Stimulated activated CD8-positive, alpha-beta memory T cell treated with anti-CD3 and anti-CD28 coated beads, Interleukin-15, amount 100 ng/mL, for 48 hours (primary cell): Measurements from ENCODE around the gene ECD.

ENCODE experiments used
- DNase-seq, 2 donors: peaks; one replicate each; pipeline ENCODE4 v3.0.0-alpha.2; 2020; ENCODE audit warnings: low read depth in 2 of 2

The ECD gene

DNA sequence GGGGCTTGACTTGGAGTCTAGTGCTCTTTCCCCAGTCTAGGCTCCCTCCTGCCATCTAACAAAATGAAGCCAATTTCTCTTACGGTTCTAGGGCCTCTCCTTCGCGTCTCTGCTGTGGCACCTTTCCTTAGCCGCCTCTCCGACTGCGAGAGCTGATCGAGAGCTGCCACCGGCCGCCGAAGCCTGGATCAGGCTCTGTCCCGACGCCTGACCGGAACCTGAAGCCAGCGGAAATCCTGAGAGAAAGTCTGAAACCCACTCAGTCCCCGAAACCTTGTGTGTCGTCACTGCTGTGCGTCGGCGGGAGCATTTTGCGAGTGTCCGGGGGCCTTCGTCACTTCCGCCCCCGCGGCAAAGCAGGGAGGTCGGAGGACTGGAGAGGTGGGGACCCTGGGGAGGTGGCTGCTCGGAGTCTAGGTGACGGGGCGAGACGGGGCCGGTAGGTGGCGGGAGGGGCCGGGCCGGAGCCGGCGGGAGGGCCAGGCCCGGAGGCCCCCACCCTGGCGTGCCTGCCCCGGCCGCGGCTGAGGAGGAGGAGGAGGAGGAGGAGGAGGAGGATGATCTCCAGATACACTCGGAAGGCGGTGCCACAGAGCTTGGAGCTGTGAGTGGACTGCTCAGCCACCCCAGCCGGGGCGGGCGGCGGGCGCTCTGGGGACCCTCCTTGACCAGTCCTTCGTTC is at the start of gene ECD, which contains the start of gene FAM149B1:
Gene ECD, minus strand, starts transcription at position 226 of the 682 bp plus-strand sequence. CDS start 4,071 bp downstream, outside the sequence.
Gene FAM149B1, plus strand, starts transcription at position 337 of the 682 bp plus-strand sequence. Its CDS starts 221 bp downstream, at position 558.
- DNase-seq: peak; percentile 90 to 91

DNA sequence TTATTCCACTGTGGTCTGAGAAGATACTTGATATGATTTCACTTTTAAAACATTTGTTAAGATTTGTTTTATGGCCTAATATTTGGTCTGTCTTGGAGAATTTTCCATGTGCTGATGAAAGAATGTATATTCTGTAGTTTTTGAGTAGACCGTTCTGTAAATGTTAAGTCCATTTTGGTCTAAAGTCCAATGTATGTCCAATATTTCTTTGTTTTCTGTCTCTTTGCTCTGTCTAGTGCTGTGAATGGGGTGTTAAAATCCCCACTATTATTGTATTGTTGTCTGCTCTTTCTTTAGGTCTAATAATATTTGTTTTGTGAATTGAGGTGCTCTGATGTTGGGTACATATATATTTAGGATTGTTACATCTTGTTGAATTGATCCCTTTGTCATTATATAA is 47.9 kb upstream of the ECD start:
- DNase-seq: no peak

DNA sequence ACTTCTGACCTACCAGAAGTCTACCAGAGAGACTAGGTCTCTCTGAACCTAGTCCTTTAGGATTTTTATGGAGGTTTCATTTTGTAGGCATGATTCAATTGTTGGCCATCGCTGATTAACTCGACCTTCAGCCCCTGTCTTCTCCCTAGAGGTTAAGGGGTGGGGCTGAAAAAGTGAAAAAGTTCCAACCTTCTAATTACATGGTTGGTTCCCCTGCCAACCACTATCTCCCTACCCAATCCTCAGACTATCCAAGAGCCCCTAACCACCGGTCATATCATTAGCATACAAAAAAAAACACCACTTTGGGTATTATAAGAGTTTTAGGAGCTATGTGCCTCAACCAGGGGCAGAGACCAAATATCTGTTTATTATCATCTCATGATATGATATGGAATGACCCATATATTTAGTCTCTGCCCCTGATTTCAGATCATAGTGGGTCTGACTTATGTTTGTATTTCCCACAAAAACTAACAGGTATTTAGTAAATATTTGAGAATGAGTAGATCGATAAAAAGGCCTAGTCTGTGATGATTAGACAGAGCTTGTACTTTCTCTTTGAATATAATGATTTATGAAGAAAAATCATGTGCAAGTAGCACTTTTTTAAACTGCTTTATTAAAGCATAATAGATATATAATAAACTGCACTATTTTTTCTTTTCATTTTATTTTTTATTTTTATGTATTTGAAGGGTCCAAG is 43.5 kb upstream of the ECD start:
- no peak for DNase-seq

DNA sequence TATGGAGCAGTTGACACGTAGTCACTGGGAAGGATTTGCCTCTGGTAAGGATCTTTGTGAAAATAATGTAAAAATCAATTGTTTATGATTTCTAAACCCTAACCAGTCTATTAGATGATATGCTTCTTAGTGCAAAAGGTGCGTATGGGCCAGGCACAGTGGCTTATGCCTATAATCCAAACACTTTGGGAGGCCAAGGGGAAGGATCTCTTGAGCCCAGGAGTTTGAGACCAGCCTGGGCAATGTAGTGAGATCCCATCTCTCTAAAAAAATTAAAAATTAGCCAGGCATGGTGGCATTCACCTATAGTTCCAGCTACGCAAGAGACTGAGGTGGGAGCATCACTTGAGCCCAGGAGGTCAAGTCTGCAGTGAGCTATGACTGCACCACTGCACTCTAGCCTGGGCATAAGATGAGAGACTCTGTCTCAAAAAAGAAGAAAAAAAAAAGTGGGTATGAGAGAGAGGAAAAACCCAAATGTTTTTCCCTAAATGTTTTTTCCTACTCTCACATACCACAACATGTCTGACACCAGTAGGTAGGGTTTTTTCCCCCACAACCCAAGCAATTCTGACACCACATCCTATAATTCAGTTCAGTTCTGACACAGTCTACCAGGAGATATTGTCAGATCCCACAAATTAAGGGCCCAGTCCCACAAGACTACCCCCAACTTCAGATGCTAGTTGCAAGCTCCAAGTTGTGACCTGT is 42.7 kb upstream of the ECD start:
- DNase-seq: no peak

DNA sequence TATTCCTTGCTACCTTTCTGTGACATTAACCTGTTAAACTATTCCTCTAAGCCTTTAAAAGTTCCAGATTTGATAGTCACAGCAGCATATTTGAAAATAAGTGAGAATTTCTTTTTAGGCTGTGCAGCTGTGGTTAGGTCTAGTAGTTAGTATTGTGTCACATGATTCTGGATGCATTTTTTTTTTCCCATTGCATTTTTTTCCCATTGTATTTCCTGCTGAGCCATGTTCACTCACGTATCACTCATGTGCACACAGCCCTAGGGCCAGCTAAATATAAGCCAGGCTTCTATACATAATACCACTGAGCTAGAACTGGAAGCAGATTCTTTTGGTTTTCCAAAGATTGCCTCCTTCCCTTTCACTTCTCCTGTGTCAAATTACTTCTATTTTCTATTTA is 41.9 kb upstream of the ECD start:
- DNase-seq: no peak

DNA sequence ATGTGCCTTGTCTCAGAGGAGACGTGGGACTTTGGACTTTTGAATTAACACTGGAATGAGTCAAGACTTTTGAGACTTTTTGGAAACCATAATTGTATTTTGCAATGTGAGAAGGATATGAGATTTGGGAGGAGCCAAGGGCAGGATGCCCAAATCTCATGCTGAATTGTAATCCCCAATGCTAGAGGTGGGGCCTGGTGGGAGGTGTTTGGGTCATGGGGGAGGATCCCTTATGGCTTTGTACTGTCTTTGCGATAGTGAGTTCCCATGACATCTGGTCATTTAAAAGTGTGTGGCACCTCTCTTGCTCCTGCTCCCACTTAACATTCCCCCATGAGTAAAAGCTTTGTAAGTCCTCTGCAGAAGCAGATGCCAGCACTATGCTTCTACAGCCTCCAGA is 40.1 kb upstream of the ECD start:
- no peak for DNase-seq

DNA sequence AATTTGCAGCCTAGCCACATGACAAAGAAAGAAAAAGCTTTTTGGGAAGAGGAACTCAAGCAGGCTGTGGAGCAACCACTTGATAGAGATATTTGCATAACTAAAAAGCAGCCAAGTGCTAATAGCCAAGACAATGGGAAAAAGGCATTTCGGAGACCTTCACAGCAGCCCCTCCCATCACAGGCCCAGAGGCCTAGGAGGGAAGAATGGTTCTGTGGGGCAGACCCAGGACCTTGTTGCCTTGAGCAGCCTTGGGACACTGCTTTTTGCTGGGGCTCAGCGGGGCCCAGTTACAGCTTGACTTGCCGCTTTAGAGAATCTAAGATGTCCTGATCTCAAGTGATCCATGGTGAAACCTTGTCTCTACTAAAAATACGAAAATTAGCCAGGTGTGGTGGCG is 38.6 kb upstream of the ECD start:
- DNase-seq: no peak

DNA sequence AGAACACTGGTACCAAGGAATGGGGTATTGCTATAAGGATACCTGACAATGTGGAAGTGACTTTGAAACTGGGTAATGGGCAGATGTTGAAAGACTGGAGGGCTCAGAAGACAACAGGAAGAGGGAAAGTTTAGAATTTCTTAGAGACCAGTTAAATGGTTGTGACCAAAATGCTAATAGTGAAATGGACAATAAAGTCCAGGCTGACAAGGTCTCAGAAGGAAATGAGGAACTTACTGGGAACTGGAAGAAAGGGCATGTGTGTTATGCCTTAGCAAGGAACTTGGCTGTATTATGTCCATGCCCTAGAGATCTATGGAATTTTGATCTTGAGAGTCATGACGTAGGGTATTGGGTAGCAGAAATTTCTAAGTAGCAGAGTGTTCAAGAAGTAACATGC is 38.1 kb upstream of the ECD start:
- DNase-seq: no peak

DNA sequence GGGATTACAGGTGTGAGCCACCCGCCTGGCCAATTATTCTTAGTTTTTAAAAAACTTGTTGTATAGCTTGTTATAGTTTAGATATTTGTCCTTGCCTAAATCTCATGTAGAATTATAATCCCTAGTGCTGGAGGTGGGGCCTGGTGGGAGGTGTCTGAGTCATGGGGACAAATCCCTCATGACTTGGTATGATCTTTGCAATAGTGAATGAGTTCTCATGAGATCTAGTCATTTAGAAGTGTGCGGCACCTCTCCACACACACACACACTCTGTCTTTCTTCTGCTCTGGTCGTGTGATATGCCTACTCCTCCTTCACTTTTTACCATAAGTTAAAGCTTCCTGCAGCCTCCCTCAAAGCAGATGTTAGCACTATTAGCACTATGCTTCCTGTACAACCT is 37.3 kb upstream of the ECD start:
- no peak for DNase-seq

DNA sequence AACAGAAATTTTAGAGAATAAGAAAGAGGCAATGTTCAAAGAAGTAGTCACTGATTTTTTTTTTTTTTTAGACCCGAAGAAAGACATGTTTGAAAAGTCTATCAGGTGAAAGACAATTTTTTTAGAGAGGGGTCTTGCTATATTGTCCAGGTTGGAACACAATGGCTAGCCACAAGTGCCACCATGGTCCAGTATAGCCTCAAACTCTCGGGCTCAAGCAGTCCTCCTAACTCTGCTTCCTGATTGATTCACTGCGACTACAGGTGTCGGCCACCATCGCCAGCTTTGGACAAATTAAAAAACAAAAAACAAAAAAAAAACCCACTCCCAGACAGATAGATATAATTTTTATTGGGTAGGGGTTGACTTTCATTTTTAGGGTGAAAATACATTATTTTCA is 22.4 kb upstream of the ECD start:
- DNase-seq: no peak

DNA sequence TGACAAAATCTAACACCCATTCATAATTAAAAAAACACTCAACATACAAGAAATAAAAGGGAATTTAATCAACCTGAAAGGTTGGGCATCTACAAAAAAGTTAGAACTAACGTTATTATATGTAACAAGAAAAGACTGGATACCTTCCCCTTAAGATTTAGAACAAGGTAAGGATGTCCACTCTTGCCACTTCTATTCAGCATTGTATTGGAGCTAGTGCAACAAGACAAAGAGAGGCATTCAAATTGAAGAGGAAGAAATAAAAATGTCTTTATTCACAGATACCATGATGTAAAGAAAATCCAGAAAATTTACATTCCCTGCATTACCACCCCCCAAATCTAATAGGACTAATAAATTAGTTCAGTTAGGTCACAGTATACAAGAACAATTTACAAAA is 18.5 kb upstream of the ECD start:
- no peak for DNase-seq

DNA sequence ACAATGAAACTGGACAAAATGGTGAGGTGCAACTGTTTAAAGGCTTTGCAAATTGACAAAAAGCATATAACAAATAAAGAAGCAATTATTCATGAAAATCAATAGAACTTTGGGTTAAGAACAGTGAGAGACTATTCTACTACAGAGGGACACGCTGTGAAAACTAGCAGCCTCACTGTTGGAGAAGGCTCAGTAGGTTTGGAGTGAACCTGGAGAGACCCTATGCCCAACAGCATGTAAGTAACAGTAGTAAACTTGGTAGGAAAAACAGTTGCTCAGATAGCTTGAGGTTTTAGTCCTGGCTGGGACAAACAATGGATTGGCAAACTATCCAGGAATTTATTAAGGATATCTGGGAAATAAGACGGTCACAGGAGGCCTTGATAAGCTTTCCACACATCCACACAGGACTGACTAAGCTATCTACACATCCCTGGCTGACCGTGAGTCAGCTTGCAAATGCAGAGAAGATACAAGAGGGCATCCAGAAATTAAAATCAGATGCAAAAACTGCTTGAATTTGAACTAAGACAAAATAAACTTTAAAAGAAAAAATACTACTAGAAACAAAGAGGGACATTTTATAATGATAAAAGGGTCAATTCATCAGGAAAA is 16.0 kb upstream of the ECD start:
- DNase-seq: no peak

DNA sequence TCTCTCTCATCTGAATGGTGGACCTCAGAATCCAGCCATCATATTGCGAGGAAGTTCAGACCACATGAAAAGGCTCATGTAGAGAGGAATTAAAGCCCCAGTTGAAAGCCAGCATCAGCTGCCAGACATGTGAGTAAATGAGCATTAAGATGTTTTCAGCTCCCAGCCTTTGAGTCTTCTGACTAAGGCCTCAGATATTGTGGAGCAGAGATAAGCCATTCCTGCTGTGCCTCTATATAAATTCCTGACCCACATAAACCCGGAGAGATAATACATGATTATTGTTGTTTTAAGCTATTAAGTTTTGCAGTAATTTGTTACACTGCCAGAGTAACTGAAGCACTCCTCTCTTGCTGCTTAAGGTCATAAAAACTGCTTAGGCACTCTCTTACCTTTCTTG is 14.8 kb upstream of the ECD start:
- DNase-seq: no peak

DNA sequence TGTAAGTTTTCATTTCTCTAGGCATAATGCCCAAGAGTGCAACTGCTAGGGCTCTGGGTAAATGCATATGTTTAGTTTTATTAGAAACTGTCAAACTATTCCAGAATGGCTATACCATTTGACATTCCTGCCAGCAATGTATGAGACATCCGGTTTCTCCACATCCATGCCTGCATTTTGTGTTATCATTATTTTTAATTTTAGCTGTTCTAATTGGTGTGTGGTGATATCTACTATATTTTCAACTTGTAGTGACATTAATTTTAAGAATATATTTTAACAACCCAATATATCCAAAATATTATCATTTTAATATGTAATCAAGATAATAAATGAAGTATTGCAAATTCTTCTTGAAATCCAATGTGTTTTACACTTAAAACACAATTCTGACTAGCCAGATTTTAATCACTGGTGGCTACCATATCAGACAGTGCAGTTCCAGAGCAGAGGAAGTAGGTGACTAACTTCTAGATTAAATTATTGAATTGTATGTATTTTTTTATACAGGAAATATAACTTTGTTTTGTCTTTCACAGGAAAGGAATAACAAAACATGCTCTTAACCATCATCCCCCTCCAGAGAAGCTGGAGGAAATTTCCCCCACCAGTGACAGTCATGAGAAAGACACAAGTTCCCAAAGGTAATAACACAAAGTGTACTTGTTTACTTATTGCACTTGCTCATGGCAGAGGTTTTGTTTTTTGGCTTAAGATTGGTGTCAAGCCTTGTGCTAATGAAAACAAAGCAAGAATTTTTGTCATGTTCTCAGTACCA is 6.5 kb upstream of the ECD start:
- no peak for DNase-seq

DNA sequence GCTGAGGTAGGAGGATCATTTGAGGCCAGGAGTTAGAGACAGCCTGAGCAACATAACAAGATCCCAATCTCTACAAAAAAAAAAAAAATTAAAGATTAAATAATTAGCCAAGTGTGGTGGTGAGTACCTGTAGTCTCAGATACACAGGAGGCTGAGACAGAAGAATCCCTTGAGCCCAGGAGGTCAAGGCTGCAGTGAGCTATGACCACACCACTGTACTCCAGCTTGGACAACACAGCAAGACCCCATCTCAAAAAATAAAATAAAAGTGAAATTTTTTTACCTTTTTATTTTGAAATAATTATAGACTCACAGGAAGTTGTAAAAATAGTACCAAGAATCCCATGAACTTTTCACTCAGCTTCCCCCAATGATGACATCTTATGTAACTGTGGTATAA is 5.1 kb upstream of the ECD start:
- DNase-seq: no peak

DNA sequence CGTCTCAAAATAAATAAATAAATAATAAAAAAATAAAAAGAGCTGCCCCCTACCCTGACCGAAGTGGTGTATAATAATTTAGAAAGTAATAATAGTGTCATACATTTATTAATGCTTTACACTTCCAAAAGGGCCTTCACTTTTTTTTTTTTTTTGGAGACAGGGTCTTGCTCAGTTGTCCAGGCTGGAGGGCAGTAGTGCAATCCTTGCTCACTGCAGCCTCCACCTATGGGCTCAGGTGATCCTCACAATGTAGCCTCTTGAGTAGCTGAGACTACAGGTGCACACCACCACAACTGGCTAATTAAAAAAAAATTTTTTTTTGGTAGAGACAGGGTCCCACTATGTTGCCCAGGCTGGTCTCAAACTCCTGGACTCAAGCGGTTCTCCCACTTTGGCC is 1.5 kb upstream of the ECD start:
- no peak for DNase-seq

DNA sequence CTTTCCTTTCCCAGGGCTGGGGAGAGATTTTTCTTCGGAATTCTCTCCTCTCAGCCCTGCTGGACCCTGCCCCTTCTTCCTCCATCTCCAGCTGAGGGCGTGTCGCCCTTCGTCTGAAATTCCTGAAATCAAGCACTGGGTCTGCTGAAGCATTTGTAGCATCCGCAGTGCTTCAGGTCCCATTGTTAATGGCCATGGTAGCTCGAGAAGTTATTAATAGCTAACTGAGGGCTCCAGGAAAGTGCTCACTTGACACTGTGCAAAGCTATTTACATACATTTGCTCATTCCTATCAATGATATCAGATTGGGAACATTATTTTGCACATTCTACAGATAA is 626 bp upstream of the ECD start:
- DNase-seq: no peak

DNA sequence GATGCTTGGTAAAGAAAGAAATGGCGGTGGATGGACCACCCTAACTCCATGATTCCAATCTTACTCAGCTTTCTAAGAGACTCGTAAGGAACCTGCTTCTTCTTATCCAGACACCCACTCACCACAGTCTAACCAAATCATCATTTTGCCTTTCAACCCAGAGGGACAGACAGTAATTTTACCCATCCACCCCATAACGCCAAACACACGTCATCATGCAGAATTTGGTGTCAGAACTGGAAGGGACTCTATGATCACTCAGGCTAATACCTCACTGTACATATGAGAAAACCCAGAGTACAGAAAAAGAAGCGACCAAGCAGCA is 388 bp downstream of the ECD start:
- DNase-seq: no peak

DNA sequence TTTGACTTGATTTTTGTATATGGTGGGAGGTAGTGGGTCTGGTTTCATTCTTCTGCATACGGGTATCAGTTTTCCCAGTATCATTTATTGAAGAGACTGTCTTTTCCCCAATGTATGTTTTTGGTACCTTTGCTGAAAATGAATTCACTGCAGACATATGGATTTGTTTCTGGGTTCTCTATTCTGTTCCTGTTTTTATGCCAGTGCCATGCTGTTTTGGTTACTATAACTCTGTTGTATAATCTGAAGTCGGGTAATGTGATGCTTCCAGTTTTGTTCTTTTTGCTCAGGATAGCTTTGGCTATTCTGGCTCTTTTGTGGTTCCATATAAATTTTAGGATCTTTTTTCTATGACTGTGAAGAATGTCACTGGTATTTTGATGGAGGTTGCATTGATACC is 836 bp downstream of the ECD start:
- no peak for DNase-seq

DNA sequence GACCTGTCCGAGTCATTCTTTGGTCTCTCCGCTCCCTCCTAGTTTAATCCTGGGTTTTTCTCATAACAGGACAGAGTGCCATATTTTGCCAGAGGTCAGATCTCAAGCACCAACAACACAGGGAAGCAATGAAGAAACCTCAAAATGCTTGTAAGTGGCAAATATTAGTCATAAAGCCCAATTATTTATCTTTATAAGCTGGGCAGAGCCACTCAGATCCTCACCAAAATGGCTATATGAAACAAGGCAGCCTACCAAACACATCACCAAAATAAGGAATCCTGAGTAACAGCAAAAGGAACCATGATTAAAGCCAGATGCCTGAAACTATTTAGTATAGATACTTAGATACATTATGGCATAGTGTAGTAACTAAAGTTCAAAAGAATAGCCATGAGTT is 4.7 kb downstream of the ECD start:
- no peak for DNase-seq

DNA sequence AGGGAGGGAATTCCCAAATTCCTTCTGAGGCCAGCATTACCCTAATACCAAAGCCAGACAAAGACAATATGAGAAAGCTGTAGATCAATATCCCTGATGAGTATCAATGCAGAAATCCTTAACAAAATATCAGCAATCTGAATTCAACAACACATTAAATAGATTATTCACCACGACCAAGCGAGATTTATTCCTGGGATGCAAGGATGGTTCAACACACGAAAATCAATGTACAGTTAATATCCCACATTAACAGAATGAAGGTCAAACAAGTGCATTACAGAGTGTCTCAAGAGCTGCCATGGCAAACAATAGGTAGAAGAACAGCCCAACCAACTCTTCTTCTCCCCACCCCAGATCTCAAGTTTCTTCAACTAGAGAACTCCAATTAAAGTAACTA is 6.1 kb downstream of the ECD start:
- DNase-seq: no peak

DNA sequence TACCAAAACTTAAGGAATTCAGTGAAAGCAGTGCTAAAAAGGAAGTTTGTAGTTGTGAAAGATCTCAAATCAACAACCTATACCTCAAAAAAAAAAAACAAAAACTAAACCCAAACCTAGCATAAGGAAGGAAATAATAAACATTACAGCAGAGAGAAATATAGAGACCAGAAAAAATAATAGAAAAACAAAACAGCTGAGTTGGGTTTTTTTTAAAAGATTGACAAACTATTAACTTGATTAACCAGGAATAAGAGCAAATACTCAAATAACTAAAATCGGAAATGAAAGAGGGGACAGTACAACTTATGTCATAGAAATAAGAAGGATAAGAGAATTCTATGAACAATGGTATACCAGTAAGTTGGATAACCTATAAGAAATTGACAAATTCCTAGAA is 6.7 kb downstream of the ECD start:
- no peak for DNase-seq
